Mammary epithelial cell (primary cell): ENCODE results near the gene SPATA32.

Source experiments
- EZH2 ChIP-seq: IDR thresholded peaks from 2 replicates; pipeline ENCODE4 v1.6.1; 2012; ENCODE audit warnings: low read length, inconsistent platforms, borderline replicate concordance
- TF ChIP-seq, protein P1 (sequence below), 2 donors: IDR thresholded peaks in 1 of 2; conservative IDR thresholded peaks in 1 of 2; 2 replicates each; pipeline ENCODE4 v1.5.1; 2011 to 2012; ENCODE audit warnings: inconsistent platforms in 2 of 2, low read length in 2 of 2, mild to moderate bottlenecking in 2 of 2, control low read depth in 1 of 2, low read depth in 1 of 2; ENCODE audit not compliant: insufficient read depth in 1 of 2; ENCODE audit errors: extremely low read depth in 1 of 2

DNA sequence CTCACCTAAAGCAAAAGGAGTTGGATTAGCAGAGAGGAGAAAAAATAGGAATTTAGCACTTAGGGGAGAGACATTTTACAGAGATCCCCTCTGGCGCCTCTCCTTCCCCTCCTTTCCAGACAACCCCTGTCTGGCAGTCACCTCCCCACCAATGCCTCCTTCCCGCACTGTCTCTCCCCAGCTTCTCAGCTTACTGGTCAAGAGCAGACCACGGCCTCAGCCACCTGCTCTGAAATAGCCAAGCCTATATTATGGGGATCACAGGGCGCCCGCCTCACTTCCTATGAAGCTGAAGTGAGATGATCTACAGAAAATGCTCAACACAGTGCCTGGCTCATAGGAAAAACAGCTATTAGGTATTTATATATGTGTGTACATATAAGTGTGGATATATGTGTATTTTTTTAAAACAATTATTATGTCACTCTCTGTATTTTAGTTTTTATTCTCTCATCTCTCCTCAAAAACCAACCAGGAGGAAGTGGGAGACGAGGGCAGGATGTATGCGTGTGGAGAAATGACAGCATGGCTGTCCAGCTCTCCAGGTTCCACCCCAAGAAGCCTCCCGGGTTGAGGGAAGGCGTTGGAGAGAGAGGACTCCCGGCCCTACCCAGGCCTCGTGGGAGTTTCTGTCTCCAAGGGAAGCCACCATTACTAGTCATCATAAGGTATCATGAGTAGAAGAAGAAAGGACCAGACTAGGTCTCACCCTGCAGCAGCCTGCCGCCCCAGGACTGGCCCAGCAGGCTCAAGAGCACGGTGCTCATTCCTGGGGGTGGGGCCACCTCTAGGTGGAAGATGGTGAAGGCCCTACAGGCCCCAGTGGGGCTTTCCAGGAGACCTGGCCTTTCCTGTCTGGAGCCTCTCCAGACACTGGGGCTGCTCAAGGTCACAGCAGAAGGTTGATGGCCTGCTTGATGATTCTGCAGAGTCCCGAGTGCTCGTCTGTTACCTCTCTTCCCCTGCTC lies 27.7 kb upstream of the SPATA32 start:
- TF ChIP-seq, protein P1, sequence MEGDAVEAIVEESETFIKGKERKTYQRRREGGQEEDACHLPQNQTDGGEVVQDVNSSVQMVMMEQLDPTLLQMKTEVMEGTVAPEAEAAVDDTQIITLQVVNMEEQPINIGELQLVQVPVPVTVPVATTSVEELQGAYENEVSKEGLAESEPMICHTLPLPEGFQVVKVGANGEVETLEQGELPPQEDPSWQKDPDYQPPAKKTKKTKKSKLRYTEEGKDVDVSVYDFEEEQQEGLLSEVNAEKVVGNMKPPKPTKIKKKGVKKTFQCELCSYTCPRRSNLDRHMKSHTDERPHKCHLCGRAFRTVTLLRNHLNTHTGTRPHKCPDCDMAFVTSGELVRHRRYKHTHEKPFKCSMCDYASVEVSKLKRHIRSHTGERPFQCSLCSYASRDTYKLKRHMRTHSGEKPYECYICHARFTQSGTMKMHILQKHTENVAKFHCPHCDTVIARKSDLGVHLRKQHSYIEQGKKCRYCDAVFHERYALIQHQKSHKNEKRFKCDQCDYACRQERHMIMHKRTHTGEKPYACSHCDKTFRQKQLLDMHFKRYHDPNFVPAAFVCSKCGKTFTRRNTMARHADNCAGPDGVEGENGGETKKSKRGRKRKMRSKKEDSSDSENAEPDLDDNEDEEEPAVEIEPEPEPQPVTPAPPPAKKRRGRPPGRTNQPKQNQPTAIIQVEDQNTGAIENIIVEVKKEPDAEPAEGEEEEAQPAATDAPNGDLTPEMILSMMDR (conservative IDR thresholded peaks at IDR 0.05 in 1 of 2, IDR thresholded peaks at IDR 0.05 in 1 of 2; ENCODE audit: extremely low read depth in 1 of 2, insufficient read depth in 1 of 2, low read depth in 1 of 2, low read length in 2 of 2): no peak
- no peak for TF ChIP-seq EZH2
